NCI-H526 treated with DMSO at 0.1 percent for 48 hours (cell line): Measurements from ENCODE around the gene E2F1.

Experiments
- DNase-seq: peaks from one replicate; lab custom pipeline; 2025; lab: John Stamatoyannopoulos, UW

Gene E2F1

GRCh38 chr20:33671573-33672288, 14.5 kb downstream of the E2F1 start:
- no peak for DNase-seq

GRCh38 chr20:33670715-33671499, 15.3 kb downstream of the E2F1 start:
- no peak for DNase-seq

- DNase-seq: no peak
Measured at GRCh38 chr20:33669873-33670640, 16.1 kb downstream of the E2F1 start.

GRCh38 chr20:33669224-33669623, 17.0 kb downstream of the E2F1 start:
- DNase-seq: no peak

- no peak for DNase-seq
Measured at GRCh38 chr20:33668466-33669155, 17.6 kb downstream of the E2F1 start.

- peak; percentile 25 for DNase-seq
Measured at GRCh38 chr20:33667676-33668465, 18.3 kb downstream of the E2F1 start.

- DNase-seq: no peak
Measured at GRCh38 chr20:33667245-33667675, 18.9 kb downstream of the E2F1 start.

GRCh38 chr20:33666293-33667244, 19.6 kb downstream of the E2F1 start, which contains the start of gene ACTL10:
ACTL10 (plus strand) TSS chr20:33666943; CDS start chr20:33667498, 555 bp downstream.
- peak; percentile 79 for DNase-seq

GRCh38 chr20:33664762-33665144, 21.4 kb downstream of the E2F1 start:
- no peak for DNase-seq

- DNase-seq: no peak
Measured at GRCh38 chr20:33664085-33664761, 22.0 kb downstream of the E2F1 start.

GRCh38 chr20:33663161-33664084, 22.8 kb downstream of the E2F1 start:
- peak; percentile 84 for DNase-seq

- DNase-seq: no peak
Measured at GRCh38 chr20:33662172-33662571, 24.0 kb downstream of the E2F1 start, which contains the start of gene C20orf144. C20orf144 (plus strand) TSS chr20:33662327; CDS start chr20:33662346, 19 bp downstream.

- no peak for DNase-seq
Measured at GRCh38 chr20:33660685-33661058, 25.5 kb downstream of the E2F1 start.

GRCh38 chr20:33660035-33660684, 26.0 kb downstream of the E2F1 start:
- DNase-seq: no peak

- no peak for DNase-seq
Measured at GRCh38 chr20:33659341-33660034, 26.7 kb downstream of the E2F1 start.

GRCh38 chr20:33658929-33659328, 27.3 kb downstream of the E2F1 start:
- no peak for DNase-seq

- no peak for DNase-seq
Measured at GRCh38 chr20:33658510-33658909, 27.7 kb downstream of the E2F1 start.
